ENCODE measurements around the gene LMCD1. TPM values are rescaled to one million over a fixed set of nuclear protein-coding genes. Genes with fewer than 3 reads are reported as not detected.

The LMCD1 gene
- total and polyA plus RNA-seq, 2 of the 8 experiments (the other 6 are each of a cell fraction or from before 2014, with no cell fraction given) = 12.3 to 26.5 TPM

- H4K20me1 ChIP-seq (replicated peaks in 1 of 2; ENCODE audit: control insufficient read depth in 1 of 2, insufficient read depth in 2 of 2, low read length in 2 of 2) = no peaks in the 10 kb centered on the region
- H3K79me2 ChIP-seq (ENCODE audit: control insufficient read depth in 1 of 2, insufficient read depth in 2 of 2, low read length in 2 of 2) = no peaks in the 10 kb centered on the region
- no peak overlapping the region for H3K27ac ChIP-seq (ENCODE audit: low read depth, low read length)
- H3K4me3 ChIP-seq (ENCODE audit: extremely low read depth in 1 of 4, insufficient read depth in 2 of 4, low read depth in 3 of 4, low read length in 4 of 4) = no peak overlapping the region
- H4K5ac ChIP-seq (ENCODE audit: insufficient read length, low read depth, low read length) = no peak overlapping the region
- FAIRE-seq (no peak), DNase-seq (ENCODE audit: low read depth in 1 of 2, low spot score in 2 of 2) (no peak)
- H3K9me3 ChIP-seq (ENCODE audit: insufficient read depth in 2 of 2, low read depth in 1 of 2, low read length in 1 of 2) = no peaks in the 10 kb centered on the region
- peaks cover 0 to 5% (median 0%) of the 10 kb centered on the region in 4 experiments; a peak in 1 of 7 replicates for H3K4me1 ChIP-seq (replicated peaks in 1 of 4; ENCODE audit: control insufficient read depth in 3 of 4, insufficient read depth in 4 of 4, low read length in 3 of 4)
- no peak overlapping the region for H2BK120ac ChIP-seq (replicated peaks; ENCODE audit: low read depth, low read length)
- no peak overlapping the region for H3K9ac ChIP-seq (replicated peaks in 1 of 4; ENCODE audit: extremely low read depth in 1 of 4, low read depth in 3 of 4, low read length in 3 of 4)
- ChIA-PET POLR2A (ENCODE audit: partially characterized antibody) (interaction anchor here (1.1 to 1.2 kb wide), 2 partner anchors 79 to 153 kb away, joined by 3 read pairs; no protein-coding TSS in a partner anchor), CTCF (ENCODE audit: partially characterized antibody) (interaction anchor here (0.6 to 2.3 kb wide), 5 partner anchors 11 to 307 kb away, joined by 3 to 9 read pairs (median 4); no protein-coding TSS in a partner anchor)
- no peak overlapping the region for H4K91ac ChIP-seq (replicated peaks; ENCODE audit: insufficient read length, low read length)
- no peak overlapping the region for H2BK20ac ChIP-seq (ENCODE audit: low read length)
- no peak overlapping the region for H3K4ac ChIP-seq (replicated peaks; ENCODE audit: insufficient read length, low read depth, low read length)
- no peak overlapping the region for H2BK15ac ChIP-seq (ENCODE audit: low read length)
- H3K4me2 ChIP-seq (ENCODE audit: insufficient read depth in 1 of 2, low read depth in 2 of 2, low read length in 2 of 2) = no peak overlapping the region
- H4K8ac ChIP-seq (ENCODE audit: extremely low read depth, insufficient read depth, low read length) = no peak overlapping the region
- H3K79me1 ChIP-seq (ENCODE audit: low read depth, low read length) = no peaks in the 10 kb centered on the region
- no peak overlapping the region for H3K14ac ChIP-seq (ENCODE audit: insufficient read length)
- H3K36me3 ChIP-seq (ENCODE audit: control insufficient read depth in 2 of 4, insufficient read depth in 4 of 4, low read length in 3 of 4) = no peaks in the 10 kb centered on the region
- H3K23me2 ChIP-seq (ENCODE audit: low read depth, low read length) = no peaks in the 10 kb centered on the region
- H2BK5ac ChIP-seq (ENCODE audit: low read depth, low read length) = no peak overlapping the region
- no peak overlapping the region for H3K56ac ChIP-seq (replicated peaks; ENCODE audit: insufficient read length, low read depth, low read length)
- no peak overlapping the region; the same call in 1 of the 2 replicates for H3K18ac ChIP-seq (ENCODE audit: extremely low read depth, low read length)
- H3K23ac ChIP-seq (ENCODE audit: insufficient read length) = no peak overlapping the region
- H2AFZ ChIP-seq (ENCODE audit: low read length) = no peak overlapping the region
- no peaks in the 10 kb centered on the region; a peak in 1 of 7 replicates for H3K27me3 ChIP-seq (replicated peaks in 1 of 4; ENCODE audit: control insufficient read depth in 3 of 4, extremely low read depth in 1 of 4, insufficient read depth in 3 of 4, low read length in 3 of 4)
- H2AK5ac ChIP-seq (ENCODE audit: low read depth, low read length) = no peak overlapping the region
- H2BK12ac ChIP-seq (ENCODE audit: low read depth, low read length) = no peak overlapping the region
- 74% methylated on average over 2 of the region's 2 CpGs; no CpG with 5 or more reads in 1 of the 2 experiments for WGBS, 2 experiments (ENCODE audit: extremely low coverage in 1 of 2, insufficient coverage in 1 of 2, insufficient read length in 1 of 2, insufficient replicate concordance in 2 of 2, low coverage in 1 of 2, low lambda C conversion rate in 2 of 2, missing lambda C conversion rate in 1 of 2)
- no peak for TF ChIP-seq ASH2L (IDR thresholded peaks at IDR 0.05; ENCODE audit: low read length)
- no peak for TF ChIP-seq RFX5 (IDR thresholded peaks at IDR 0.05; ENCODE audit: borderline replicate concordance, low read depth, low read length)
- TF ChIP-seq CBX5 (IDR thresholded peaks at IDR 0.05; ENCODE audit: low read depth, low read length) = no peak
- no peak for TF ChIP-seq POU5F1 (IDR thresholded peaks at IDR 0.05; ENCODE audit: low read depth, low read length)
- TF ChIP-seq CHD1 (IDR thresholded peaks at IDR 0.05; ENCODE audit: low read depth, low read length) = no peak
- no peak for TF ChIP-seq KDM5A (IDR thresholded peaks at IDR 0.05; ENCODE audit: low read length)
- no peak for TF ChIP-seq JUND (IDR thresholded peaks at IDR 0.05; ENCODE audit: low read length)
- TF ChIP-seq KDM1A (IDR thresholded peaks at IDR 0.05; ENCODE audit: borderline replicate concordance, low read length) = no peak
- TF ChIP-seq TCF12 (IDR thresholded peaks at IDR 0.05; ENCODE audit: low read depth, low read length) = no peak
- no peak for TF ChIP-seq BACH1 (IDR thresholded peaks at IDR 0.05; ENCODE audit: low read length)
- TF ChIP-seq SIX5 (IDR thresholded peaks at IDR 0.05; ENCODE audit: low read depth, low read length) = no peak
- TF ChIP-seq BCL11A (IDR thresholded peaks at IDR 0.05; ENCODE audit: low read depth in 2 of 2, low read length in 2 of 2) = no peak
- no peak for TF ChIP-seq MAX (IDR thresholded peaks at IDR 0.05)
- no peak for TF ChIP-seq ATF3 (IDR thresholded peaks at IDR 0.05; ENCODE audit: insufficient read depth, low read depth, low read length)
- TF ChIP-seq GABPA (IDR thresholded peaks at IDR 0.05; ENCODE audit: borderline replicate concordance, insufficient read depth, low read length) = no peak
These were observed 43.4 kb upstream of the LMCD1 start for GRCh38 chr3:8458238-8458661.

Data from H1 (cell line).